B cell (primary cell): Measurements from ENCODE around the gene TRPM2. TPM values are rescaled to one million over a fixed set of nuclear protein-coding genes. Genes with fewer than 3 reads are reported as not detected.

ENCODE experiments used
- ATAC-seq: fragments of 200-7000 bp; cut with Tn5 transposase; one replicate; pipeline ENCODE4 v1.10.0; 2021; ENCODE audit warnings: low read depth, mild to moderate bottlenecking, moderate number of reproducible peaks, moderate library complexity
- CTCF ChIA-PET: fragments of 350-600 bp; sonication (Branson Sonifier 250); formaldehyde crosslinking; loops from one replicate; lab custom pipeline; 2021; ENCODE audit warnings: antibody characterized with exemption, inconsistent platforms; lab: Charles Lee
- POLR2A ChIA-PET: fragments of 350-600 bp; sonication (Branson Sonifier 250); formaldehyde crosslinking; loops from one replicate; lab custom pipeline; 2021; ENCODE audit warnings: antibody characterized with exemption; lab: Charles Lee
- DNase-seq: peaks from one replicate; pipeline ENCODE4 v3.0.0; 2013
- H2AFZ ChIP-seq: 2 replicates; pipeline ENCODE4 v1.6.1; 2012; ENCODE audit warnings: mild to moderate bottlenecking, low read depth, low read length; ENCODE audit not compliant: insufficient read depth, poor library complexity, severe bottlenecking
- H3K27ac ChIP-seq, 2 donors: 1 replicate in 1 of 2; 2 replicates in 1 of 2; pipeline ENCODE4 v1.5.1; 2012 to 2013; ENCODE audit warnings: low read length in 2 of 2, mild to moderate bottlenecking in 2 of 2, moderate library complexity in 1 of 2
- H3K27me3 ChIP-seq, 4 experiments: fragments of 200-600 bp in 1 of 4; sonication (generic) in 1 of 4; replicated peaks in 1 of 4; 1 replicate in 2 of 4; 2 replicates in 2 of 4; pipeline versions ENCODE4 v1.6.1 to v1.7.0; 2013 to 2016; ENCODE audit warnings: low read length in 3 of 4, mild to moderate bottlenecking in 2 of 4, mixed read lengths in 1 of 4, moderate library complexity in 1 of 4; ENCODE audit not compliant: insufficient read depth in 4 of 4, control insufficient read depth in 3 of 4; ENCODE audit errors: control extremely low read depth in 1 of 4
- H3K36me3 ChIP-seq, 2 experiments: replicated peaks in 1 of 2; 1 replicate in 1 of 2; 2 replicates in 1 of 2; pipeline versions ENCODE4 v1.6.1 to v1.7.1; 2013; ENCODE audit warnings: low read length in 1 of 2; ENCODE audit not compliant: insufficient read depth in 2 of 2, control insufficient read depth in 1 of 2; ENCODE audit errors: control extremely low read depth in 1 of 2, extremely low read depth in 1 of 2
- H3K4me1 ChIP-seq, 2 donors: fragments of 200-600 bp in 1 of 2; sonication (generic) in 1 of 2; 1 replicate in 1 of 2; 2 replicates in 1 of 2; pipeline versions ENCODE4 v1.5.1 to v1.6.1; 2013 to 2017; ENCODE audit warnings: low read length in 2 of 2; ENCODE audit not compliant: control insufficient read depth in 2 of 2, insufficient read depth in 2 of 2
- H3K4me2 ChIP-seq: replicated peaks from 2 replicates; pipeline ENCODE3; 2012; ENCODE audit warnings: mild to moderate bottlenecking, low read depth, low read length; ENCODE audit not compliant: poor library complexity, severe bottlenecking
- H3K4me3 ChIP-seq, 5 experiments: fragments of 200-600 bp in 1 of 5; sonication (generic) in 1 of 5; 1 replicate in 3 of 5; 2 replicates in 2 of 5; pipeline versions ENCODE4 v1.5.1 to v1.7.0; 2011 to 2016; ENCODE audit warnings: low read length in 4 of 5, mild to moderate bottlenecking in 4 of 5, low read depth in 2 of 5, control low read depth in 1 of 5, moderate library complexity in 1 of 5; ENCODE audit not compliant: insufficient read depth in 1 of 5; ENCODE audit errors: control extremely low read depth in 1 of 5, extremely low read depth in 1 of 5
- H3K79me2 ChIP-seq: fragments of 200-600 bp; sonication (generic); one replicate; pipeline ENCODE4 v1.6.0; 2016; ENCODE audit warnings: low read length; ENCODE audit not compliant: control insufficient read depth, insufficient read depth
- H3K9ac ChIP-seq: fragments of 200-600 bp; sonication (generic); 2 replicates; pipeline ENCODE4 v1.6.1; 2017; ENCODE audit warnings: mild to moderate bottlenecking, low read length, moderate library complexity
- H3K9me3 ChIP-seq, 3 donors: one replicate each; pipeline versions ENCODE4 v1.6.1 to v1.7.1; 2013; ENCODE audit warnings: low read length in 2 of 3; ENCODE audit not compliant: control insufficient read depth in 2 of 3, insufficient read depth in 1 of 3; ENCODE audit errors: control extremely low read depth in 1 of 3
- H4K20me1 ChIP-seq: 2 replicates; pipeline ENCODE4 v1.6.0; 2012; ENCODE audit warnings: mild to moderate bottlenecking, low read length; ENCODE audit not compliant: insufficient read depth, control insufficient read depth, poor library complexity, severe bottlenecking
- H3K27ac Mint-ChIP-seq: one replicate; pipeline ENCODE4 v1.8.0; 2021; ENCODE audit warnings: mixed read lengths
- H3K27me3 Mint-ChIP-seq: one replicate; pipeline ENCODE4 v1.8.0; 2021; ENCODE audit warnings: mixed read lengths
- H3K4me1 Mint-ChIP-seq: one replicate; pipeline ENCODE4 v1.8.0; 2021; ENCODE audit warnings: mixed read lengths
- H3K4me3 Mint-ChIP-seq: one replicate; pipeline ENCODE4 v1.8.0; 2021; ENCODE audit warnings: mixed read lengths
- H3K9me3 Mint-ChIP-seq: one replicate; pipeline ENCODE4 v1.8.0; 2022; ENCODE audit warnings: mixed read lengths; ENCODE audit not compliant: insufficient read depth
- CTCF ChIP-seq: fragments of 200-600 bp; IDR thresholded peaks from one replicate; pipeline ENCODE4 v1.8.0; 2022; ENCODE audit warnings: antibody characterized with exemption, mild to moderate bottlenecking
- EZH2 ChIP-seq: IDR thresholded peaks from 2 replicates; pipeline ENCODE4 v1.6.1; 2012; ENCODE audit warnings: borderline replicate concordance, low read depth, mild to moderate bottlenecking, moderate library complexity, low read length; ENCODE audit not compliant: insufficient read depth, poor library complexity, severe bottlenecking
- WGBS: methylation state at CpG from one replicate; pipeline ENCODE4 v1.1.5; 2013; ENCODE audit warnings: missing lambda C conversion rate; ENCODE audit not compliant: insufficient coverage; 5-methylcytosine and 5-hydroxymethylcytosine counted together
- intact Hi-C: fragments of 100-400 bp; cut with micrococcal nuclease; formaldehyde crosslinking; loops from one replicate; pipeline ENCODE4 v1.10.0; 2022
- polyA plus RNA-seq: library from polyadenylated mRNA; depleted of rRNA; stranded (reverse); fragments of >200 nt; gene quantifications from 2 replicates; pipeline ENCODE4 v1.2.3, GENCODE V29; 2012
- total RNA-seq, 2 donors: library from RNA; stranded (reverse); fragments of 120-200 nt in 1 of 2; gene quantifications; 1 replicate in 1 of 2; 2 replicates in 1 of 2; pipeline versions ENCODE4 v1.2.3 to v1.2.4, GENCODE V29; 2013 to 2022

Gene TRPM2
- total and polyA plus RNA-seq, 2 donors (not counting 1 experiment from before 2014, with no cell fraction given), result 1.6 to 8.4 TPM

- no peak overlapping the region for H3K27ac Mint-ChIP-seq
- no peaks in the 10 kb centered on the region for H3K4me1 Mint-ChIP-seq
- ATAC-seq (peak; percentile 4), DNase-seq (no peak)
- no peaks in the 10 kb centered on the region for H3K27me3 Mint-ChIP-seq
- Histone ChIP-seq H3K9ac (no peak overlapping the region), H3K27me3 (no peaks in the 10 kb centered on the region), H2AFZ (no peak overlapping the region), H4K20me1 (peaks cover 47% of the 10 kb centered on the region), H3K4me2 (no peak overlapping the region), H3K36me3 (peaks cover 0 to 45% of the 10 kb centered on the region in 2 experiments), H3K4me1 (no peaks in the 10 kb centered on the region), H3K9me3 (no peaks in the 10 kb centered on the region), H3K4me3 (no peak overlapping the region), H3K79me2 (no peaks in the 10 kb centered on the region), H3K27ac (no peak overlapping the region)
- H3K4me3 Mint-ChIP-seq, result no peak overlapping the region
- TF ChIP-seq CTCF, result no peak
- no peak for TF ChIP-seq EZH2
- POLR2A ChIA-PET, result no interaction called here
- WGBS, result 95% methylated on average over 15 of the region's 26 CpGs
- CTCF ChIA-PET, result no interaction called here
- H3K9me3 Mint-ChIP-seq, result no peaks in the 10 kb centered on the region
- intact Hi-C loops, result no loop called here
Observed at GRCh38 chr21:44326716-44327602, 26.5 kb upstream of the TRPM2 start.

- Histone ChIP-seq H4K20me1 (peaks cover 41% of the 10 kb centered on the region), H3K4me3 (no peak overlapping the region), H3K4me1 (no peaks in the 10 kb centered on the region), H2AFZ (no peak overlapping the region), H3K9ac (no peak overlapping the region), H3K79me2 (no peaks in the 10 kb centered on the region), H3K27ac (no peak overlapping the region), H3K27me3 (no peaks in the 10 kb centered on the region), H3K4me2 (no peak overlapping the region), H3K9me3 (no peaks in the 10 kb centered on the region), H3K36me3 (peaks cover 0 to 45% of the 10 kb centered on the region in 2 experiments)
- TF ChIP-seq EZH2 (no peak), CTCF (no peak)
- WGBS, result 88% methylated on average over 11 of the region's 11 CpGs
- ChIA-PET POLR2A (interaction anchor here (0.6 kb wide), 1 partner anchor 467 kb away, joined by 3 read pairs; no protein-coding TSS in a partner anchor), CTCF (no interaction called here)
- intact Hi-C loops, result no loop called here
- H3K27ac Mint-ChIP-seq, result no peak overlapping the region
- DNase-seq, result no peak
- no peaks in the 10 kb centered on the region for H3K4me1 Mint-ChIP-seq
- no peaks in the 10 kb centered on the region for H3K9me3 Mint-ChIP-seq
- H3K4me3 Mint-ChIP-seq, result no peak overlapping the region
- ATAC-seq, result no peak
- H3K27me3 Mint-ChIP-seq, result no peaks in the 10 kb centered on the region
Observed at GRCh38 chr21:44327603-44327974, 25.8 kb upstream of the TRPM2 start.
